Limb (tissue), 2 donors: ENCODE data around the gene OGFOD2.
"Not testable (repeated sequence)": the region's sequence is repeated elsewhere in the genome, so short reads cannot be mapped to it uniquely, and the experiment has no call there.

Experiments
- DNase-seq, 2 donors: peaks; one replicate each; pipeline ENCODE4 v3.0.0-alpha.2; 2016; ENCODE audit errors: extremely low spot score in 2 of 2

The OGFOD2 gene

GRCh38 chr12:123001464-123001863 lies 26.4 kb downstream of the OGFOD2 start:
- no peak for DNase-seq

- no peak for DNase-seq
Observed at GRCh38 chr12:123003257-123003656, 28.2 kb downstream of the OGFOD2 start.

DNA sequence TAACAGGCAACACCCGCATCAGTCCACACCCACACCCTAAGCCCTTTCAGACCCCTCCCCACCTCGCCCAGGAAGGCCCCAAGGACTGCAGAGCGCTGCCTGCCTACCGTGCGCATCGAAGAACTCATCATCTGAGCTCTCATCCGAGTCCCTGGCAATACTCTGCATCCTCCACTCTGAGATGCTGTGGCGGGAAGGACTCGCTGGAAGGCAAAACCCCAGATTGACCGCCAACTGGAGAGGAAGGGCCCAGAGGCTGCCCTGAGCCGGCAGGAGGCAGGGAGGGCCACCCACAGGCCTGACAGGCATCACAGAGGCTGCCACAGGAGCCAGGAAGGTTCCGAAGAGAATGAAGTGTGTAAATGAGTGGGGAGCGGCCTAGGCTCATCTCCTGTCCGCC lies 29.2 kb downstream of the OGFOD2 start:
- no peak for DNase-seq

GRCh38 chr12:123005081-123005626 lies 30.1 kb downstream of the OGFOD2 start:
- no peak for DNase-seq

- DNase-seq: no peak
Observed at GRCh38 chr12:123006977-123007376, 31.9 kb downstream of the OGFOD2 start.

- no peak for DNase-seq
Observed at GRCh38 chr12:123010110-123010509, 35.1 kb downstream of the OGFOD2 start.

- DNase-seq: no peak
Observed at GRCh38 chr12:123010681-123011080, 35.6 kb downstream of the OGFOD2 start.

DNA sequence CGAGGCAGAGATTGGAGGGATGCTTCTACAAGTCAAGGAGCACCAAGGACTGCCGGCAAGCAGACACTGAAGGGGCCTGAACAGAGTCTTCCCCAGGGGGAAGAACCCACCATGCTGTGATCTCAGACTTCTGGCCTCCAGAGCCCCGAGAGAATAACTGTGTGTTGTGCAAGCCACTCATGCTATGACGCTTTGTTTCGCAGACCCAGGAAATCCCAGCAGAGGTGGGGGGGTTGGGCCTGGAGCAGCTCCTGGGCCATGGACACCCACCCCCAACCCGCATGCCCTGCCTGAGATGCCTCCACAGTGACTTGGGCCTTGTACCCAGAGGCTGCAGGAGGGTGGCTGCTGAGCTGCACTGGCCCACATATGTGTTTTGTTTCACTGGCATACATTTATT lies 36.7 kb downstream of the OGFOD2 start:
- DNase-seq: no peak

- no peak for DNase-seq
Observed at GRCh38 chr12:123013185-123014095, 38.4 kb downstream of the OGFOD2 start.

DNA sequence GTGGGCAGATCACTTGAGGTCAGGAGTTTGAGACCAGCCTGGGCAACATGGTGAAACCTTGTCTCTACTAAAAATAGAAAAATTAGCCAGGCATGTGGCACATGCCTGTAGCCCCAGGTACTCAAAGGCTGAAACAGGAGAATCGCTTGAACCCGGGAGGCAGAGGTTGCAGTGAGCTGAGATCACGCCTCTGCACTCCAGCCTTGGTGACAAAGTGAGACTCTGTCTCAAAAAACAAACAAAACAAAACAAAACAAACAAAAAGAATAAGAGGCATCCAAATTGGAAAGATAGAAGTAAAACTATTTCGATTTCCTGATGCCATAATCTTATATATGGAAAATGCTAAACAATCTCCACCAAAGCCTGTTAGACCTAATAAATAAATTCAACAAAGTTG lies 39.4 kb downstream of the OGFOD2 start:
- not testable (repeated sequence) for DNase-seq

- no peak for DNase-seq
Observed at GRCh38 chr12:123017753-123018152, 42.7 kb downstream of the OGFOD2 start.

GRCh38 chr12:123019841-123020138 lies 44.7 kb downstream of the OGFOD2 start:
- no peak for DNase-seq

- DNase-seq: no peak
Observed at GRCh38 chr12:123021688-123022604, 46.9 kb downstream of the OGFOD2 start.

DNA sequence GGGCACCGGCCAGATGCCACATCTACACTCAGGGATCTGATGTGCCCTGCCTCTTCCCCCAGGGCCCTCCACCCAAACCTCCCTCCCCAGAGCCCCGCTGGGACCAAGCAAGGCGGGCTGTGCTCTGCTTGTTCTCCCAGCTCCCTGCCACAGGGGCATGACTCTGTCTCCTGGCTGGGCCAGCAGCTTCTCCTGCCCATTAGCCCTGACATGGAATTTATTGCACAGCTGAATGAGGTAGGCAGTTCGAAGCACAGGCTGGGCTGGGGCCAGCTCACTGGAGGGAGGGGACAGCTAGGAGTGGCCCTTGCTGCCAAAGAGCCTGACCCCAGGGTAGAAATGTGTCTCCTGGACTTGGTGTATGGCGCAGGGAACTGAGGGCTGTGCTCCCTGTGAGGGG lies 47.8 kb downstream of the OGFOD2 start:
- DNase-seq: no peak

- DNase-seq: no peak
Observed at GRCh38 chr12:123024819-123025391, 49.9 kb downstream of the OGFOD2 start.

- DNase-seq: no peak
Observed at GRCh38 chr12:123026094-123026853, 51.2 kb downstream of the OGFOD2 start.

- no peak for DNase-seq
Observed at GRCh38 chr12:123027726-123028445, 52.8 kb downstream of the OGFOD2 start.

GRCh38 chr12:123028475-123028874 lies 53.4 kb downstream of the OGFOD2 start:
- no peak for DNase-seq

DNA sequence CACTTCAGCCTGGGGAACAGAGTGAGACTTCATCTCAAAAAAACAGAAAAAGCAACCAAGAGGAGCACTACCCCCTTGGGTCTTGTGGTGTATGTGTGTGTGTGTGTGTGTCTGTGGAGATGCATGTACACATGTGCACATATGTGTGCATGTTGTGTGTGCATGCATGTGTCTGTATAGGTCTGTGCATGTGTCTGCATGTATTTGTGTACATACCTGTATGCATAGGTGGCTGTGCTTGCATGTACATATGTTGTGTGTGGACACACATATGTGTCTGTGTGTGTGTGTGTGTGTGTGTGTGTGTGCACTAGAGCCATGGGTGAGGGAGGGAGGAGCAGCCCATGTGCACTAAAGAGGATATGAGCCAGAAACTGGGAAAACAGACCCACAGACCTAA lies 54.5 kb downstream of the OGFOD2 start:
- no peak for DNase-seq
